Type B pancreatic cell (in vitro differentiated cells): ENCODE results near the gene IRF8. TPM values are rescaled to one million over a fixed set of nuclear protein-coding genes. Genes with fewer than 3 reads are reported as not detected.

Source experiments
- DNase-seq: peaks from one replicate; pipeline ENCODE4 v3.0.0; 2021; ENCODE audit warnings: mixed read lengths; ENCODE audit not compliant: unreplicated experiment; ENCODE audit errors: extremely low spot score
- H3K27ac Mint-ChIP-seq: 2 replicates; pipeline ENCODE4 v1.8.0; 2021; ENCODE audit warnings: mild to moderate bottlenecking, mixed read lengths
- H3K27me3 Mint-ChIP-seq: 2 replicates; pipeline ENCODE4 v1.8.0; 2021; ENCODE audit warnings: mixed read lengths
- H3K36me3 Mint-ChIP-seq: 2 replicates; pipeline ENCODE4 v1.8.0; 2021; ENCODE audit warnings: mixed read lengths
- H3K4me1 Mint-ChIP-seq: one replicate; pipeline ENCODE4 v1.8.0; 2021; ENCODE audit warnings: mixed read lengths; ENCODE audit not compliant: unreplicated experiment
- H3K4me3 Mint-ChIP-seq: 2 replicates; pipeline ENCODE4 v1.8.0; 2021; ENCODE audit warnings: mild to moderate bottlenecking, mixed read lengths
- H3K9me3 Mint-ChIP-seq: 2 replicates; pipeline ENCODE4 v1.8.0; 2021; ENCODE audit warnings: mixed read lengths
- total RNA-seq: library from RNA; stranded (reverse); gene quantifications from 2 replicates; pipeline ENCODE4 v1.2.1, GENCODE V29; 2021; ENCODE audit warnings: low replicate concordance
- TF ChIP-seq, protein P1 (sequence below): fragments of 200-600 bp; sonication (generic); conservative IDR thresholded peaks from 2 replicates; pipeline ENCODE4 v1.5.0; 2021; ENCODE audit warnings: antibody characterized with exemption, mild to moderate bottlenecking

The IRF8 gene
- total RNA-seq, 1 donor from 2014 or later = 12.6 TPM

GRCh38 chr16:85950136-85950918 lies 51.4 kb downstream of the IRF8 start:
- DNase-seq = no peak
- H3K4me3 Mint-ChIP-seq = no peak overlapping the region
- peaks cover 48% of the 10 kb centered on the region for H3K27me3 Mint-ChIP-seq

DNA sequence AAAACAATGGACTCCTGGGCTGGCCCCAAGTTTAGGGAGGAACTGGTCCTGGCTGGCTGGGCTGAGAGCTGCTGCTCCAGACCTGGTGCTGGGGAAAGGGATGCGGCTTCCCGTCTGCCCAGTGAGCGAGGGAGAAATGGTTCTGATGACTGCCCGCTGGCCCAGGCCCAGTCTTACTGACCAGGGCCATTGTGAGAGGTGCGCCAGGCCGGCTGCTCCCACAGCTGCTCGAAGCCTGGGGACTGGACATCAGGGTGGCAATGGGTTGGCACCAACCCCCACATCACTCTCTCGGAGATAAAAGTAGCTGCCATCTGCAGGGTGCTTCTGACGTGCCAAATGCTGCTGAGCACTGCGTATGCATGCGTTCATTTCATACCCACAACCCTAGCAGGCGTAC lies 53.2 kb downstream of the IRF8 start:
- TF ChIP-seq, protein P1, sequence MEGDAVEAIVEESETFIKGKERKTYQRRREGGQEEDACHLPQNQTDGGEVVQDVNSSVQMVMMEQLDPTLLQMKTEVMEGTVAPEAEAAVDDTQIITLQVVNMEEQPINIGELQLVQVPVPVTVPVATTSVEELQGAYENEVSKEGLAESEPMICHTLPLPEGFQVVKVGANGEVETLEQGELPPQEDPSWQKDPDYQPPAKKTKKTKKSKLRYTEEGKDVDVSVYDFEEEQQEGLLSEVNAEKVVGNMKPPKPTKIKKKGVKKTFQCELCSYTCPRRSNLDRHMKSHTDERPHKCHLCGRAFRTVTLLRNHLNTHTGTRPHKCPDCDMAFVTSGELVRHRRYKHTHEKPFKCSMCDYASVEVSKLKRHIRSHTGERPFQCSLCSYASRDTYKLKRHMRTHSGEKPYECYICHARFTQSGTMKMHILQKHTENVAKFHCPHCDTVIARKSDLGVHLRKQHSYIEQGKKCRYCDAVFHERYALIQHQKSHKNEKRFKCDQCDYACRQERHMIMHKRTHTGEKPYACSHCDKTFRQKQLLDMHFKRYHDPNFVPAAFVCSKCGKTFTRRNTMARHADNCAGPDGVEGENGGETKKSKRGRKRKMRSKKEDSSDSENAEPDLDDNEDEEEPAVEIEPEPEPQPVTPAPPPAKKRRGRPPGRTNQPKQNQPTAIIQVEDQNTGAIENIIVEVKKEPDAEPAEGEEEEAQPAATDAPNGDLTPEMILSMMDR = no peak
- DNase-seq = no peak
- Mint-ChIP-seq H3K4me3 (no peak overlapping the region), H3K27ac (no peak overlapping the region), H3K36me3 (no peaks in the 10 kb centered on the region), H3K9me3 (no peaks in the 10 kb centered on the region), H3K27me3 (peaks cover 41% of the 10 kb centered on the region), H3K4me1 (peaks cover 3% of the 10 kb centered on the region)

More at GRCh38 chr16:85950136-85950918, 51.4 kb downstream of the IRF8 start:
- H3K4me1 Mint-ChIP-seq = peaks cover 3% of the 10 kb centered on the region
- no peaks in the 10 kb centered on the region for H3K9me3 Mint-ChIP-seq
- H3K36me3 Mint-ChIP-seq = no peaks in the 10 kb centered on the region
- no peak overlapping the region for H3K27ac Mint-ChIP-seq
- TF ChIP-seq, protein P1 = no peak

DNA sequence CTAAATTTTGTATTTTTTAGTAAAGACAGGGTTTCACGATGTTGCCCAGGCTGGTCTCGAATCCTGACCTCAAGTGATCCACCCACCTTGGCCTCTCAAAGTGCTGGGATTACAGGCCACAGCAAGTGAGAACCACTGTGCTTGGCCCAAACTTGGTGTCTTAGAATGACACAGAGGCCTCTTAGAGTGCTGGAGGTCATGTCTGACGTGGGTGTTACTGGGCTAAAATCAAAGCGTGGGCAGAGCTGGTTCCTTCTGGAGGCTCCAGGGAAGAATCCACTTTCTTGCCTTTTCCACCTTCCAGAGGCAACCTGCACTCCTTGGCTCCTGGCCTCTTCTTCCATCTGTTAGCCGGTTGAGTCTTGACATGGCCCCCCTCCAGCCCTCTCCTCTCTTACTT lies 53.8 kb downstream of the IRF8 start:
- no peaks in the 10 kb centered on the region for H3K9me3 Mint-ChIP-seq
- no peak overlapping the region for H3K27ac Mint-ChIP-seq
- no peak for DNase-seq
- TF ChIP-seq, protein P1 = no peak
- H3K36me3 Mint-ChIP-seq = no peaks in the 10 kb centered on the region
- H3K4me3 Mint-ChIP-seq = no peak overlapping the region
- H3K4me1 Mint-ChIP-seq = peaks cover 3% of the 10 kb centered on the region
- peaks cover 37% of the 10 kb centered on the region for H3K27me3 Mint-ChIP-seq

DNA sequence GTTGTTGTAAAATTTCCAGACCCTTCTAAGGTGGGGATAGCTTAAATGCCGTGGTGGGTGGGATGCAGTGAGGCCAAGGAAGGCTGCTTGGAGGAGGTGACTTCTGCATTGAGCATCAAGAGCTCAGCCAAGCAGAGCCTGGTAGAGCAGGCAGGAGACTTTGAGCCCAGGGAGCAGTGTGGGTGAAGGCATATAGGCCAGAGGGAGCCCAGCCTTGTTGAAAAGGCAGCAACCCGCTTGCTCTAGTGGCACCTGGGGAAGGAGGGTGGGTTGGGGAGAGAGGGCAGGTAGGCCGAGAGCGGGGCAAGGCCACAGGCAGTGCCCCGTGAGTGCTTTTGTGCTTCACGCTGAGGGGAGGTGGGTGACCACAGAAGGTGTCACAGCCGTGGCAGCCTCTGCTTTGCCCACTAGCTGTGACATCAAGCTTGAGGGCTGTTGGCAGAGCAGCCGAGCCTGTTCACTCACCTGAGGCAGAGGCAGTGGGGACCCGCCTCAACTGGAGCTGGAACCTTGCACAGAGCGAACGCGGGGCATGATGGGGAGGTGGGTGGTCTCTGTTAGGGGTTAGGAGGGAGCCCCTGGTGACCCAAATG lies 56.1 kb downstream of the IRF8 start:
- DNase-seq = no peak
- Mint-ChIP-seq H3K4me3 (no peak overlapping the region), H3K27me3 (peaks cover 27% of the 10 kb centered on the region), H3K4me1 (peaks cover 3% of the 10 kb centered on the region), H3K36me3 (no peaks in the 10 kb centered on the region), H3K27ac (no peak overlapping the region), H3K9me3 (no peaks in the 10 kb centered on the region)
- TF ChIP-seq, protein P1 = no peak

DNA sequence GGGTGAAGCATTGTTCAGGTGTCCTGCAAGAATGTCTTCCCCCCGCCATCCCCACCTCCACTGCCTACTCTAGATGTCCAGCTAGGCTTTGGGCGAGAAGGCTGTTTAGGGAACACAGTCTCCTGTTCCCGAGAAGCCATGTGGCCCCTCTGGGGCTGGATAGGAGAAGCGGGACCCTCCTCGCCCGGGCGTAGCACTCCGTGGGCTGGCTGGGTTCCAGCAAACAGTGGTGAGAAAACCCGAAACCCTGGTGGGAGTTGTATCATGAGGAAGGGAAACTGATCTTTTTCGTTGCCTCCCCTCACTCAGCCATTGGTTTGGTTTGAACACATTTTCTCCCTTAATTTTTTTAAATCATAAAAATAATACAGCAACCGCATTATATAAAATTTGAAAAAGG lies 56.6 kb downstream of the IRF8 start:
- Mint-ChIP-seq H3K36me3 (no peaks in the 10 kb centered on the region), H3K4me1 (peaks cover 3% of the 10 kb centered on the region), H3K27me3 (peaks cover 21% of the 10 kb centered on the region), H3K27ac (no peak overlapping the region), H3K9me3 (no peaks in the 10 kb centered on the region), H3K4me3 (no peak overlapping the region)
- TF ChIP-seq, protein P1 = no peak
- DNase-seq = no peak
